Endothelial cell of umbilical vein (primary cell): ENCODE measurements around the gene GATA1.

Experiments
- CTCF ChIP-seq, 2 donors: IDR thresholded peaks; 1 replicate in 1 of 2; 2 replicates in 1 of 2; pipeline ENCODE4 v1.5.1; 2011; ENCODE audit warnings: low read length in 2 of 2, mild to moderate bottlenecking in 2 of 2, moderate library complexity in 2 of 2, control low read depth in 1 of 2, inconsistent platforms in 1 of 2, low read depth in 1 of 2; ENCODE audit not compliant: insufficient read depth in 1 of 2; ENCODE audit errors: extremely low read depth in 1 of 2
- EZH2 ChIP-seq: IDR thresholded peaks from 2 replicates; pipeline ENCODE4 v1.6.1; 2012; ENCODE audit warnings: borderline replicate concordance, low read depth, mild to moderate bottlenecking, moderate library complexity, low read length, inconsistent platforms; ENCODE audit not compliant: severe bottlenecking
- FOS ChIP-seq: IDR thresholded peaks from 2 replicates; pipeline ENCODE4 v1.6.1; 2011; ENCODE audit warnings: mild to moderate bottlenecking, low read length, moderate library complexity, borderline replicate concordance; ENCODE audit not compliant: insufficient read depth
- GATA2 ChIP-seq: IDR thresholded peaks from 2 replicates; pipeline ENCODE4 v1.7.0; 2011; ENCODE audit warnings: low read depth, mild to moderate bottlenecking, moderate library complexity, mixed read lengths, low read length; ENCODE audit not compliant: insufficient read length, insufficient read depth
- POLR2A ChIP-seq: IDR thresholded peaks from 2 replicates; pipeline ENCODE4 v1.6.1; 2012; ENCODE audit warnings: low read depth, mild to moderate bottlenecking, control low read depth, low read length
- POLR2AphosphoS5 ChIP-seq: IDR thresholded peaks from 2 replicates; pipeline ENCODE4 v1.6.1; 2012; ENCODE audit warnings: low read depth, mild to moderate bottlenecking, control low read depth, low read length, moderate library complexity; ENCODE audit not compliant: insufficient read depth

- TF ChIP-seq CTCF (IDR thresholded peaks at IDR 0.05; ENCODE audit: extremely low read depth in 1 of 2, insufficient read depth in 1 of 2, low read depth in 1 of 2, low read length in 2 of 2) (no peak), FOS (no peak), EZH2 (no peak), POLR2AphosphoS5 (no peak), GATA2 (no peak), POLR2A (no peak)
Measured at GRCh38 chrX:48785540-48786214, 713 bp upstream of the GATA1 start.
